ENCODE results near the gene PTBP1.
"Not testable (repeated sequence)": the region's sequence is repeated elsewhere in the genome, so short reads cannot be mapped to it uniquely, and the experiment has no call there.

Gene PTBP1

DNA sequence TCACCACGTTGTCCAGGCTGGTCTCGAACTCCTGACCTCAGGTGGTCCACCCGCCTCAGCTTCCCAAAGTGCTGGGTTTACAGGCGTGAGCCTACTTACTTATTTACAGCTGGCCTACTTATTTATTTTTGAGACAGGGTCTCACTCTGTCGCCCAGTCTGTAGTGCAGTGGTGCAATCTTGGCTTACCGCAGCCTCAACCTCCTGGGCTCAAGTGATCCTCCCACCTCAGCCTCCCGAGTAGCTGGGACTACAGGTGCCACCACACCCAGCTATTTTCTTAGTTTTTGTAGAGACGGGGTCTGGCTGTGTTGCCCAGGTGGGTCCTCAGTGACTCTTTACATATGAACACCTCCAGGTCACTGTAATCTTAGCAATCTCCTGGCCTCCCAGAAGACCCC lies 51.9 kb downstream of the PTBP1 start:
- not testable (repeated sequence) for H3K9me3 ChIP-seq (replicated peaks in 1 of 2; ENCODE audit: control insufficient read depth in 2 of 2, insufficient read depth in 1 of 2, low read depth in 1 of 2, low read length in 2 of 2); H3K4me1 ChIP-seq (ENCODE audit: control insufficient read depth in 2 of 2, insufficient read depth in 1 of 2, low read depth in 1 of 2, low read length in 2 of 2); H2BK120ac ChIP-seq (ENCODE audit: low read depth, low read length); H2BK5ac ChIP-seq (ENCODE audit: low read length); H3K4me3 ChIP-seq (ENCODE audit: low read length in 2 of 2); H3K36me3 ChIP-seq (replicated peaks in 1 of 2; ENCODE audit: control insufficient read depth in 2 of 2, insufficient read depth in 2 of 2, low read length in 2 of 2); DNase-seq (ENCODE audit: low spot score); H2AK5ac ChIP-seq (ENCODE audit: low read depth, low read length); H3K79me1 ChIP-seq (ENCODE audit: low read depth, low read length); H2BK12ac ChIP-seq (ENCODE audit: low read length); H3K4me2 ChIP-seq (ENCODE audit: insufficient read depth, low read length, poor library complexity, severe bottlenecking); H3K14ac ChIP-seq (ENCODE audit: low read length); H3K9ac ChIP-seq (ENCODE audit: low read depth, low read length, poor library complexity); H4K8ac ChIP-seq (ENCODE audit: low read depth, low read length); H3K23ac ChIP-seq (ENCODE audit: low read depth, low read length, poor library complexity); H2BK15ac ChIP-seq (ENCODE audit: low read length); H3K18ac ChIP-seq (ENCODE audit: low read length); H3K27ac ChIP-seq (replicated peaks; ENCODE audit: low read length); H2AFZ ChIP-seq (ENCODE audit: low read length); H4K91ac ChIP-seq (ENCODE audit: low read depth, low read length, poor library complexity); H3K4ac ChIP-seq (ENCODE audit: low read length)
- no CpG with 5 or more reads among the region's 8 CpGs for WGBS, 2 donors (ENCODE audit: extremely low coverage in 2 of 2, insufficient read length in 2 of 2, insufficient replicate concordance in 1 of 2)
- peaks cover 0 to 35% (median 3%) of the 10 kb centered on the region in 3 experiments for H3K27me3 ChIP-seq (ENCODE audit: control insufficient read depth in 3 of 3, insufficient read depth in 3 of 3, low read depth in 1 of 3, low read length in 3 of 3)

DNA sequence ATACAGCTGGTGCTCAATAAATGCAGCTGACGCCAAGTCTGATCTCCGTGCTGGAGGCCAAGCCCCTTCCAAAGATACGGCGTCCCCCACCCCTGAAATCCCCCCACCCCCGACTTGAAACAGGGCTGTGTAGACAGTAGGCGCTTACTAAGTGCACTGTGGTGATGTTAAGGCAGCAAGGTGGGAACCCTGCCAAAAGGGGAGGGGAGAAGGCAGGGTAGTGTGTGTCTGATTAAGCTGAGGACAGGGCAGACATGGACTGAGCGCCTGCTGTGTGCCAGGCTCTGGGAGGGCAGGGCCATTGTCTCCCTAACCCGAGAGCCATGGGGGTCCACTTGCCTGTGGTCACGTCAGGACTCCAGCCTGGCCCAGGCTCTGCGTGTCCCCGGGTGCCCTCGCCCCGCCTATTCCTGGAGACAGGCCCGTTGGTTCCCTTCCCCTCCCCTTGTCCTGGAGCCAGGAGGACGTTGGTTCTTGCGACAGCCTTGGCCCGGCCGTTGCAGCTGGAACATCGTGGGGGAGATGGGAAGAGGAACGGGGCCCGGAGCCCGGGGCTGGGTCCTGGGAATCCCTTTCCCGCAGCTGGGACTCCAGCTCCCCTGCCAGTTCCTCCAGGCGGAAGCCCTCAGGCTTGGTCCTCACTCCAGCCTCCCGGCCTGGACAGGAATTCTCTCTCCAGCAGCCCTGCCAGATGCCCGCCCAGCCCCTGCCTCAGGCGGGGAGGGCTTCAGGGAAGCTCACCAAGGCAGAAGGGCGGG lies 53.1 kb downstream of the PTBP1 start:
- H3K4me2 ChIP-seq (ENCODE audit: insufficient read depth, low read length, poor library complexity, severe bottlenecking) = no peak overlapping the region
- H3K4ac ChIP-seq (ENCODE audit: low read length) = peak overlapping the region; percentile 95
- H2AFZ ChIP-seq (ENCODE audit: low read length) = peak overlapping the region; percentile 86
- no peaks in the 10 kb centered on the region for H3K36me3 ChIP-seq (replicated peaks in 1 of 2; ENCODE audit: control insufficient read depth in 2 of 2, insufficient read depth in 2 of 2, low read length in 2 of 2)
- peaks cover 0 to 28% (median 0%) of the 10 kb centered on the region in 3 experiments for H3K27me3 ChIP-seq (ENCODE audit: control insufficient read depth in 3 of 3, insufficient read depth in 3 of 3, low read depth in 1 of 3, low read length in 3 of 3)
- peak overlapping the region; percentile 84 for H2AK5ac ChIP-seq (ENCODE audit: low read depth, low read length)
- no peaks in the 10 kb centered on the region for H3K9me3 ChIP-seq (replicated peaks in 1 of 2; ENCODE audit: control insufficient read depth in 2 of 2, insufficient read depth in 1 of 2, low read depth in 1 of 2, low read length in 2 of 2)
- WGBS, 2 donors (ENCODE audit: extremely low coverage in 2 of 2, insufficient read length in 2 of 2, insufficient replicate concordance in 1 of 2) = no CpG with 5 or more reads among the region's 28 CpGs
- peak overlapping the region; percentile 94 for H2BK15ac ChIP-seq (ENCODE audit: low read length)
- H3K14ac ChIP-seq (ENCODE audit: low read length) = peak overlapping the region; percentile 71
- peak overlapping the region; percentile 43 for H4K8ac ChIP-seq (ENCODE audit: low read depth, low read length)
- no peak for DNase-seq (ENCODE audit: low spot score)
- peak overlapping the region; percentile 73 for H2BK12ac ChIP-seq (ENCODE audit: low read length)
- H3K4me3 ChIP-seq (ENCODE audit: low read length in 2 of 2) = no peak overlapping the region
- H3K9ac ChIP-seq (ENCODE audit: low read depth, low read length, poor library complexity) = peak overlapping the region; percentile 21
- peak overlapping the region; percentile 13 for H2BK5ac ChIP-seq (ENCODE audit: low read length)
- H3K18ac ChIP-seq (ENCODE audit: low read length) = peak overlapping the region; percentile 74
- H4K91ac ChIP-seq (ENCODE audit: low read depth, low read length, poor library complexity) = no peak overlapping the region
- H3K23ac ChIP-seq (ENCODE audit: low read depth, low read length, poor library complexity) = peak overlapping the region; percentile 55
- H3K4me1 ChIP-seq (ENCODE audit: control insufficient read depth in 2 of 2, insufficient read depth in 1 of 2, low read depth in 1 of 2, low read length in 2 of 2) = peaks cover 5 to 9% of the 10 kb centered on the region in 2 donors
- H3K27ac ChIP-seq (replicated peaks; ENCODE audit: low read length) = no peak overlapping the region
- no peak overlapping the region for H2BK120ac ChIP-seq (ENCODE audit: low read depth, low read length)
- H3K79me1 ChIP-seq (ENCODE audit: low read depth, low read length) = peaks cover 2% of the 10 kb centered on the region

DNA sequence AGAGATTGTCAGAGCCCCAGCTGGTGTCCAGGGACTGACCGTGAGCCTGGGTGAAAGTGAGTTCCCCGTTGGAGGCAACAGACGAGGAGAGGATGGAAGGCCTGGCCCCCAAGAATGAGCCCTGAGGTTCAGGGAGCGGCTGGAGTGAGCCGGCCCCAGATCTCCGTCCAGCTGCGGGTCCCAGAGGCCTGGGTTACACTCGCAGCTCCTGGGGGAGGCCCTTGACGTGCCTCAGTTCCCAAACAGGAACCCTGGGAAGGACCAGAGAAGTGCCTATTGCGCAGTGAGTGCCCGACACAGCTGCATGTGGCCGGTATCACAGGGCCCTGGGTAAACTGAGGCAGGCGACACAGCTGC lies 53.7 kb downstream of the PTBP1 start:
- no peak overlapping the region for H3K4me3 ChIP-seq (ENCODE audit: low read length in 2 of 2)
- no peak for DNase-seq (ENCODE audit: low spot score)
- peak overlapping the region; percentile 43 for H4K8ac ChIP-seq (ENCODE audit: low read depth, low read length)
- no peak overlapping the region for H3K23ac ChIP-seq (ENCODE audit: low read depth, low read length, poor library complexity)
- peak overlapping the region; percentile 84 for H2AK5ac ChIP-seq (ENCODE audit: low read depth, low read length)
- H3K14ac ChIP-seq (ENCODE audit: low read length) = no peak overlapping the region
- peak overlapping the region; percentile 94 for H2BK15ac ChIP-seq (ENCODE audit: low read length)
- peak overlapping the region; percentile 74 for H3K18ac ChIP-seq (ENCODE audit: low read length)
- peaks cover 0 to 23% (median 0%) of the 10 kb centered on the region in 3 experiments for H3K27me3 ChIP-seq (ENCODE audit: control insufficient read depth in 3 of 3, insufficient read depth in 3 of 3, low read depth in 1 of 3, low read length in 3 of 3)
- peak overlapping the region; percentile 13 for H2BK5ac ChIP-seq (ENCODE audit: low read length)
- no peak overlapping the region for H3K27ac ChIP-seq (replicated peaks; ENCODE audit: low read length)
- H3K36me3 ChIP-seq (replicated peaks in 1 of 2; ENCODE audit: control insufficient read depth in 2 of 2, insufficient read depth in 2 of 2, low read length in 2 of 2) = no peaks in the 10 kb centered on the region
- peak overlapping the region; percentile 86 for H2AFZ ChIP-seq (ENCODE audit: low read length)
- no peak overlapping the region for H3K9ac ChIP-seq (ENCODE audit: low read depth, low read length, poor library complexity)
- no peak overlapping the region for H3K4ac ChIP-seq (ENCODE audit: low read length)
- H3K4me1 ChIP-seq (ENCODE audit: control insufficient read depth in 2 of 2, insufficient read depth in 1 of 2, low read depth in 1 of 2, low read length in 2 of 2) = peaks cover 2 to 4% of the 10 kb centered on the region in 2 donors
- no CpG with 5 or more reads among the region's 13 CpGs for WGBS, 2 donors (ENCODE audit: extremely low coverage in 2 of 2, insufficient read length in 2 of 2, insufficient replicate concordance in 1 of 2)
- H3K4me2 ChIP-seq (ENCODE audit: insufficient read depth, low read length, poor library complexity, severe bottlenecking) = no peak overlapping the region
- no peak overlapping the region for H2BK120ac ChIP-seq (ENCODE audit: low read depth, low read length)
- no peak overlapping the region for H4K91ac ChIP-seq (ENCODE audit: low read depth, low read length, poor library complexity)
- peaks cover 2% of the 10 kb centered on the region for H3K79me1 ChIP-seq (ENCODE audit: low read depth, low read length)
- H2BK12ac ChIP-seq (ENCODE audit: low read length) = no peak overlapping the region
- no peaks in the 10 kb centered on the region for H3K9me3 ChIP-seq (replicated peaks in 1 of 2; ENCODE audit: control insufficient read depth in 2 of 2, insufficient read depth in 1 of 2, low read depth in 1 of 2, low read length in 2 of 2)

GRCh38 chr19:852136-853013 lies 55.1 kb downstream of the PTBP1 start, which contains the start of gene ELANE:
ELANE (plus strand) TSS chr19:852303; CDS start chr19:852329, 26 bp downstream.
- no peak within 1 kb of the TSS for H4K8ac ChIP-seq (ENCODE audit: low read depth, low read length)
- peaks cover 0 to 12% (median 0%) of the 10 kb centered on the region in 3 experiments for H3K27me3 ChIP-seq (ENCODE audit: control insufficient read depth in 3 of 3, insufficient read depth in 3 of 3, low read depth in 1 of 3, low read length in 3 of 3)
- H3K9me3 ChIP-seq (replicated peaks in 1 of 2; ENCODE audit: control insufficient read depth in 2 of 2, insufficient read depth in 1 of 2, low read depth in 1 of 2, low read length in 2 of 2) = no peaks in the 10 kb centered on the region
- H3K18ac ChIP-seq (ENCODE audit: low read length) = peak within 1 kb of the TSS; percentile 57
- H2AFZ ChIP-seq (ENCODE audit: low read length) = no peak within 1 kb of the TSS
- no peak within 1 kb of the TSS for H2BK5ac ChIP-seq (ENCODE audit: low read length)
- H3K4me3 ChIP-seq (ENCODE audit: low read length in 2 of 2) = no peak within 1 kb of the TSS
- H3K27ac ChIP-seq (replicated peaks; ENCODE audit: low read length) = no peak within 1 kb of the TSS
- no peaks in the 10 kb centered on the region for H3K79me1 ChIP-seq (ENCODE audit: low read depth, low read length)
- peaks cover 0 to 3% of the 10 kb centered on the region in 2 donors for H3K4me1 ChIP-seq (ENCODE audit: control insufficient read depth in 2 of 2, insufficient read depth in 1 of 2, low read depth in 1 of 2, low read length in 2 of 2)
- peak within 1 kb of the TSS; percentile 66 for H3K4ac ChIP-seq (ENCODE audit: low read length)
- H4K91ac ChIP-seq (ENCODE audit: low read depth, low read length, poor library complexity) = no peak within 1 kb of the TSS
- H3K9ac ChIP-seq (ENCODE audit: low read depth, low read length, poor library complexity) = no peak within 1 kb of the TSS
- peak within 1 kb of the TSS; percentile 41 for H2BK12ac ChIP-seq (ENCODE audit: low read length)
- no peak for DNase-seq (ENCODE audit: low spot score)
- peak within 1 kb of the TSS; percentile 58 for H2BK15ac ChIP-seq (ENCODE audit: low read length)
- H3K23ac ChIP-seq (ENCODE audit: low read depth, low read length, poor library complexity) = no peak within 1 kb of the TSS
- no CpG with 5 or more reads among the region's 55 CpGs for WGBS, 2 donors (ENCODE audit: extremely low coverage in 2 of 2, insufficient read length in 2 of 2, insufficient replicate concordance in 1 of 2)
- no peak within 1 kb of the TSS for H3K14ac ChIP-seq (ENCODE audit: low read length)
- H3K36me3 ChIP-seq (replicated peaks in 1 of 2; ENCODE audit: control insufficient read depth in 2 of 2, insufficient read depth in 2 of 2, low read length in 2 of 2) = no peaks in the 10 kb centered on the region
- H2BK120ac ChIP-seq (ENCODE audit: low read depth, low read length) = no peak within 1 kb of the TSS
- no peak within 1 kb of the TSS for H3K4me2 ChIP-seq (ENCODE audit: insufficient read depth, low read length, poor library complexity, severe bottlenecking)
- H2AK5ac ChIP-seq (ENCODE audit: low read depth, low read length) = peak within 1 kb of the TSS; percentile 90
